B cell (primary cell): ENCODE results near the gene PDGFA.

ENCODE experiments used
- CTCF ChIP-seq: fragments of 200-600 bp; IDR thresholded peaks from one replicate; pipeline ENCODE4 v1.8.0; 2022; ENCODE audit warnings: antibody characterized with exemption, mild to moderate bottlenecking
- EZH2 ChIP-seq: IDR thresholded peaks from 2 replicates; pipeline ENCODE4 v1.6.1; 2012; ENCODE audit warnings: borderline replicate concordance, low read depth, mild to moderate bottlenecking, moderate library complexity, low read length; ENCODE audit not compliant: insufficient read depth, poor library complexity, severe bottlenecking

DNA sequence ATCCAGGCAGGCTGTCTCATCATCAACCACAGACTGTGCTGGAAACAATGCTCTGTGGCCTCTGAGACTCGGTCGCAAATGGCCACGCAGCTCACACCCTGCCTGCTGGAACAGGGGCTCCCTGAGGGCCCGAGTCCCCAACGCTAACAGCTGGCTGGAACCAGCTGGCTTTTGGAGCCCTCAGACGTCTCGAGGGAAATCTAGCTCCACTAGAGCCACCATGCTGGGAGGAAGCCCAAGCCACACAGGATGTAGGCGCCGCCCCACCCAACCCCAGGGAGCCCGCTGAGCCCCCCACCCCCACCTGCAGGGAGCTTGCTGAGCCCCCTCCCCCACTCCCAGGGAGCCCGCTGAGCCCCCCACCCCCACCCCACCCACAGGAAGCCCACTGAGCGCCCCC is 21.4 kb upstream of the PDGFA start:
- TF ChIP-seq CTCF, result no peak
- TF ChIP-seq EZH2, result no peak
